Measurements from ENCODE around the gene ARL15.

GRCh38 chr5:54004697-54005096 is 305.7 kb downstream of the ARL15 start:
- TF ChIP-seq CTCF (IDR thresholded peaks at IDR 0.05; ENCODE audit: low read depth, low read length, missing input control) (no peak), EGR1 (IDR thresholded peaks at IDR 0.05; ENCODE audit: low read depth in 2 of 2) (no peak), FOXA1 (IDR thresholded peaks at IDR 0.05) (no peak)
- TF ChIP-seq, protein P1, sequence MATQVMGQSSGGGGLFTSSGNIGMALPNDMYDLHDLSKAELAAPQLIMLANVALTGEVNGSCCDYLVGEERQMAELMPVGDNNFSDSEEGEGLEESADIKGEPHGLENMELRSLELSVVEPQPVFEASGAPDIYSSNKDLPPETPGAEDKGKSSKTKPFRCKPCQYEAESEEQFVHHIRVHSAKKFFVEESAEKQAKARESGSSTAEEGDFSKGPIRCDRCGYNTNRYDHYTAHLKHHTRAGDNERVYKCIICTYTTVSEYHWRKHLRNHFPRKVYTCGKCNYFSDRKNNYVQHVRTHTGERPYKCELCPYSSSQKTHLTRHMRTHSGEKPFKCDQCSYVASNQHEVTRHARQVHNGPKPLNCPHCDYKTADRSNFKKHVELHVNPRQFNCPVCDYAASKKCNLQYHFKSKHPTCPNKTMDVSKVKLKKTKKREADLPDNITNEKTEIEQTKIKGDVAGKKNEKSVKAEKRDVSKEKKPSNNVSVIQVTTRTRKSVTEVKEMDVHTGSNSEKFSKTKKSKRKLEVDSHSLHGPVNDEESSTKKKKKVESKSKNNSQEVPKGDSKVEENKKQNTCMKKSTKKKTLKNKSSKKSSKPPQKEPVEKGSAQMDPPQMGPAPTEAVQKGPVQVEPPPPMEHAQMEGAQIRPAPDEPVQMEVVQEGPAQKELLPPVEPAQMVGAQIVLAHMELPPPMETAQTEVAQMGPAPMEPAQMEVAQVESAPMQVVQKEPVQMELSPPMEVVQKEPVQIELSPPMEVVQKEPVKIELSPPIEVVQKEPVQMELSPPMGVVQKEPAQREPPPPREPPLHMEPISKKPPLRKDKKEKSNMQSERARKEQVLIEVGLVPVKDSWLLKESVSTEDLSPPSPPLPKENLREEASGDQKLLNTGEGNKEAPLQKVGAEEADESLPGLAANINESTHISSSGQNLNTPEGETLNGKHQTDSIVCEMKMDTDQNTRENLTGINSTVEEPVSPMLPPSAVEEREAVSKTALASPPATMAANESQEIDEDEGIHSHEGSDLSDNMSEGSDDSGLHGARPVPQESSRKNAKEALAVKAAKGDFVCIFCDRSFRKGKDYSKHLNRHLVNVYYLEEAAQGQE (IDR thresholded peaks at IDR 0.05): no peak
- TF ChIP-seq, protein P2, sequence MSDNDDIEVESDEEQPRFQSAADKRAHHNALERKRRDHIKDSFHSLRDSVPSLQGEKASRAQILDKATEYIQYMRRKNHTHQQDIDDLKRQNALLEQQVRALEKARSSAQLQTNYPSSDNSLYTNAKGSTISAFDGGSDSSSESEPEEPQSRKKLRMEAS (IDR thresholded peaks at IDR 0.05): no peak

Data from liver (tissue), 3 donors.